Vagina (tissue), 2 donors: ENCODE data around the gene HOXB6. TPM values are rescaled to one million over a fixed set of nuclear protein-coding genes. Genes with fewer than 3 reads are reported as not detected.
A peak's percentile ranks its signal among the peaks of the same experiment; 100 is the strongest.

ENCODE experiments used
- DNase-seq, 2 donors: peaks; one replicate each; pipeline ENCODE4 v3.0.0-alpha.2; 2017; ENCODE audit errors: extremely low spot score in 2 of 2
- H3K27ac ChIP-seq: fragments of 200-600 bp; sonication (generic); one replicate; pipeline ENCODE4 v1.5.1; 2019
- H3K27me3 ChIP-seq: fragments of 200-600 bp; sonication (generic); one replicate; pipeline ENCODE4 v1.5.1; 2019
- H3K36me3 ChIP-seq, 2 donors: fragments of 200-600 bp; sonication (generic); one replicate each; pipeline ENCODE4 v1.5.1; 2017 to 2019
- H3K4me1 ChIP-seq: fragments of 200-600 bp; sonication (generic); one replicate; pipeline ENCODE4 v1.5.1; 2019
- H3K4me3 ChIP-seq, 2 donors: fragments of 200-600 bp; sonication (generic); 1 replicate in 1 of 2; 2 replicates in 1 of 2; pipeline ENCODE4 v1.5.1; 2016 to 2019
- H3K9me3 ChIP-seq: fragments of 200-600 bp; sonication (generic); one replicate; pipeline ENCODE4 v1.5.1; 2019
- CTCF ChIP-seq, 3 experiments: fragments of 450-650 bp in 2 of 3; fragments of 200-600 bp in 1 of 3; sonication (generic) in 1 of 3; IDR thresholded peaks; one replicate each; pipeline ENCODE4 v1.5.1; 2017 to 2019; ENCODE audit warnings: antibody characterized with exemption in 3 of 3, mild to moderate bottlenecking in 2 of 3, moderate library complexity in 2 of 3
- POLR2A ChIP-seq, 2 donors: fragments of 450-650 bp; IDR thresholded peaks; one replicate each; pipeline ENCODE4 v1.6.1; 2017; ENCODE audit warnings: antibody characterized with exemption in 2 of 2, mild to moderate bottlenecking in 2 of 2, moderate library complexity in 2 of 2
- POLR2AphosphoS5 ChIP-seq, 2 donors: sonication (generic); formaldehyde crosslinking; IDR thresholded peaks; one replicate each; pipeline ENCODE4 v1.9.0; 2017; ENCODE audit warnings: antibody characterized with exemption in 2 of 2, mild to moderate bottlenecking in 2 of 2, low read depth in 1 of 2; ENCODE audit not compliant: insufficient read depth in 1 of 2
- intact Hi-C: fragments of 100-400 bp; cut with DNase I; formaldehyde crosslinking; loops from one replicate; pipeline ENCODE4 v1.15.1; 2023
- total RNA-seq: library from RNA; depleted of rRNA; stranded (reverse); fragments of >200 nt; gene quantifications from one replicate; pipeline ENCODE4 v1.2.3, GENCODE V29; 2016

The HOXB6 gene
- total RNA-seq, 1 donor from 2014 or later, result 1.2 TPM

DNA sequence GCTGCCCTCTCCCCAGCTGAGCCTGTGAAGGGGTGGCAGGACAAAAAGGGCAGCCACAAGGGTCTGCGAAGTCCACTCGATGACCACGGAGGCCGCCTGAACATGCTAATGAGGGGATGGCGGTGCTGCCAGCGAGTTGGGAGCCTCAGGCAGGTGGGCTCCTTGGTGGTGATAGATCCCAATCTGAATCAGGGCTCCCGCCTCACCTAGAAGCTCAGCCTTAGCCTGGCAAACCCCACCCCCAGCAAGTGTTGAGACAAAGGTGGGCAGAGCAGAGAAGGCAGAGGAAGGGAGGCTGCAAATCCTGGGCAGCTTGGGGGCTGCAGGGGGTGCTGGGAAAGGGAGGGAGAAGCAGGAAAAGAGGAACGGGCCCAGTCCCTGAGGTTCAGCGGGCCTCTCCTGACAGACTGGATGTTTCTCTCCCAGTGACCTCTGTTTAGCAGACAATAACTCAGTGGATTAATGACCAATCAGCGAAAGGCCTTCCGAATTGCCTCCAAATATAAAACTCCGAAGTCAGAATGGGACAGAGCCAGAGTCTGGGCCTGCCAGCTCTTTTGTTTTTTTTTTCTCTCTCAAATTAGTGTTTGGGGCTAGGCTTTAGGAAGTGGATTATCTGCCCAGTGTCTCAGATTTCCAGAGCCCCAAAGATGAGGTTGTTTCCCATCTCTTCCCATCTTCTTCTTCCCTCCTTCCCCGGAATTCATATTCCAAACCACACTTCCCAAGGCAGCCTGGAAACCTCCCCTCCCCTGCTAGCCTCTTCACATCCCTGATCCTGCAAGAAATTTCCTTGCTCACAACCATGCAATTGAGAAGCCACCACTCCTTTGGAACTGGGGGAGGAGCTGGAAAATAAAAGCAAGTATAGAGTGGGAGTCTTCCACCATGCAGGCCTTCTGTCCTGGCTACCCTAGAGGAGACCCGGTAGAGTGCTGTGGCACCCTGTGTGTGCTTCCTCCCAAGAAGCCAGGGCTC is 44.7 kb downstream of the HOXB6 start:
- no peak for DNase-seq
- Histone ChIP-seq H3K27ac (no peak overlapping the region), H3K27me3 (peaks cover 4% of the 10 kb centered on the region), H3K36me3 (no peaks in the 10 kb centered on the region), H3K4me3 (no peak overlapping the region), H3K9me3 (no peaks in the 10 kb centered on the region), H3K4me1 (peaks cover 20% of the 10 kb centered on the region)
- intact Hi-C loops, result no loop called here
- no peak for TF ChIP-seq CTCF (IDR thresholded peaks at IDR 0.05)
- TF ChIP-seq POLR2AphosphoS5 (IDR thresholded peaks at IDR 0.05; ENCODE audit: insufficient read depth in 1 of 2, low read depth in 1 of 2), result no peak
- no peak for TF ChIP-seq POLR2A (IDR thresholded peaks at IDR 0.05)

DNA sequence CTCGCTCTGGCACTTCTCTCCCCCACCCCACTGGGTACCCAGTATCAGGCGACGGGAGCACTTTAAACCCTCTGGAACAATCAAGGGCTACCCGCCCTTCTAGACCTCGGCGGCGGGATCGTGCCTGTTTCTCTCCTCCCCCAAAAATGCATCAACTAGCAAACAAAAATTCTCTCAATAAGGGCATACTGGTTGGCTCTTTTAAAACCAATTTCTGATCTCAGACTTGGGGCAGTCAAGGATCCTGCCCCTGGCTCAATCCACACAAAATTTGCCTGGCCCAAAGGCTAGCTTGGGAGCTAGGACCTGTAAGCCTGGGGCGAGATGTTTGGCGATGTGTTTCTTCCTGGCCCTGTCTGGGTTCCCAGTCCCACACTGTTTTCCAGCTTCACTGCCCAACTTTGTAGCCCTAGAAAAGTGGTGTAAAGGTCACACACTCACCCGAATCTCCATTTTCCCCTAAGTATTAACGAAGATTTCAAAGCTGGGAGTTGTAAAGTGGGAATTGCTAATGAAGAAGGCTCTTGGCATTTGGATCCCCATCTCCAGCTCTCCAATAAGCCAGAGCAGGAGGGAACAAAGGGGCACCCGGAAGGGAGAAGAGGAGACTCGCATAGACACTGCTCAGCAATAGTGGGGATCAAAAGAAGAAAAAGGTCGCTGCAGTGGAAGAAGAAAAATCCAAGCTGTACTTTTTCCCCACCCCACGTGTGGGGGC is 45.5 kb downstream of the HOXB6 start:
- no peak for DNase-seq
- Histone ChIP-seq H3K4me1 (peaks cover 27% of the 10 kb centered on the region), H3K27me3 (peaks cover 4% of the 10 kb centered on the region), H3K27ac (no peak overlapping the region), H3K4me3 (peak overlapping the region in 1 of 2 donors; percentile 24), H3K9me3 (no peaks in the 10 kb centered on the region), H3K36me3 (no peaks in the 10 kb centered on the region)
- no peak for TF ChIP-seq POLR2A (IDR thresholded peaks at IDR 0.05)
- TF ChIP-seq CTCF (IDR thresholded peaks at IDR 0.05), result no peak
- TF ChIP-seq POLR2AphosphoS5 (IDR thresholded peaks at IDR 0.05; ENCODE audit: insufficient read depth in 1 of 2, low read depth in 1 of 2), result no peak
- intact Hi-C loops, result no loop called here

GRCh38 chr17:48558831-48559121 is 46.0 kb downstream of the HOXB6 start:
- Histone ChIP-seq H3K4me1 (peaks cover 27% of the 10 kb centered on the region), H3K27ac (peak overlapping the region; percentile 64), H3K36me3 (no peaks in the 10 kb centered on the region), H3K9me3 (no peaks in the 10 kb centered on the region), H3K27me3 (peaks cover 4% of the 10 kb centered on the region), H3K4me3 (peak overlapping the region in 1 of 2 donors; percentile 24)
- DNase-seq, result no peak
- TF ChIP-seq POLR2A (IDR thresholded peaks at IDR 0.05) (no peak), CTCF (IDR thresholded peaks at IDR 0.05) (no peak), POLR2AphosphoS5 (IDR thresholded peaks at IDR 0.05; ENCODE audit: insufficient read depth in 1 of 2, low read depth in 1 of 2) (no peak)
- intact Hi-C loops, result no loop called here

DNA sequence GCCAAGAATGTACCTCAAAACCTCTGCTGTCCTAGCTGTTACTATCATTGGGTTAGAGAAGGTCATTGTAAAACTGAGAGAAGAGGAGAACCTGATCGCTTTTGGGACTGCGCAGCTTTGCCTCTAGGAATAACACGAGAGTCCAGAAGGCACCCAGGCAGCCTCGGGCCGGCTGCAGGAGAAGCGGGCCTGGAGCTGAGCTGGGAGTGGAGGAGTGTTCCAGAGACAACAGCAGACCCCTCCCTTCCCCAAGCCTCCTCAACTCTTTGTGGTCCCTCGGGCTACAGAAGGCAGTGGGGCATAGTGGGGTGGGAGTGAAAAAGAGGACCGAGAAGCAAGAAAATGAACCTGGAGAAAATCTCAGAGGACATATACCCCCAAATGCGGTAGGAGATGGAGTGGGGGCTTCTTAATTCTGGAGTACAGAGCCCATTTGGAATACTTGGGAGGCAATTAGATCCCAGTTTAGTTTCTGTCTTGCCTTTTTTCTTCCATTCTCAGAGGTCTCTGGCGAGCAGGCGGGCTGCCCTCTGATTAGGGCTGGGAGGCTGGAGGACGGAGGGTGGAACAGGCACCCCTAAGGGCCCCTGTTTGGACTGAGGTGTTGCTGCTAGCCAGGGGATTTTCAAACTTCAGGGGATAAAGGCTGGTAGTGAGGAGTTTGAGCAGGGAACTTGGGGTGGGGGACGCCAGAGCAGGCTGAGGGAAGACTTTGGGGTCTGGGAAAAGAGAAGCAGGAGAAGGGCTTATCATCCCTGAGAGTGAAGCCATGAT is 46.5 kb downstream of the HOXB6 start:
- no peak for TF ChIP-seq CTCF (IDR thresholded peaks at IDR 0.05)
- TF ChIP-seq POLR2AphosphoS5 (IDR thresholded peaks at IDR 0.05; ENCODE audit: insufficient read depth in 1 of 2, low read depth in 1 of 2), result no peak
- no peak for TF ChIP-seq POLR2A (IDR thresholded peaks at IDR 0.05)
- intact Hi-C loops, result no loop called here
- Histone ChIP-seq H3K36me3 (no peaks in the 10 kb centered on the region), H3K4me1 (peaks cover 27% of the 10 kb centered on the region), H3K27ac (peak overlapping the region; percentile 64), H3K27me3 (peaks cover 4% of the 10 kb centered on the region), H3K9me3 (no peaks in the 10 kb centered on the region), H3K4me3 (peak overlapping the region in 1 of 2 donors; percentile 24)
- no peak for DNase-seq
